HL-60 (cell line): ENCODE data around the gene BCCIP.

Experiments
- CTCF ChIP-seq: IDR thresholded peaks from one replicate; pipeline ENCODE4 v1.5.1; 2011; ENCODE audit warnings: low read length, control low read depth, inconsistent platforms; ENCODE audit not compliant: insufficient read depth
- GABPA ChIP-seq: IDR thresholded peaks from 2 replicates; pipeline ENCODE4 v1.6.1; 2012; ENCODE audit warnings: low read depth
- POLR2AphosphoS5 ChIP-seq: IDR thresholded peaks from 2 replicates; pipeline ENCODE4 v1.6.1; 2012; ENCODE audit warnings: low read depth
- REST ChIP-seq: IDR thresholded peaks from 2 replicates; pipeline ENCODE4 v1.6.1; 2012; ENCODE audit warnings: low read depth; ENCODE audit not compliant: insufficient replicate concordance
- SPI1 ChIP-seq: IDR thresholded peaks from 2 replicates; pipeline ENCODE4 v1.6.1; 2012; ENCODE audit warnings: low read depth, mild to moderate bottlenecking, borderline replicate concordance

GRCh38 chr10:125838802-125839575 lies 15.6 kb downstream of the BCCIP start:
- TF ChIP-seq CTCF (no peak), GABPA (no peak), REST (no peak), POLR2AphosphoS5 (no peak), SPI1 (no peak)
